DMS53 (cell line): ENCODE data around the gene GDPD5.
A peak's percentile ranks its signal among the peaks of the same experiment; 100 is the strongest.

Source experiments
- DNase-seq: peaks from one replicate; lab custom pipeline; 2025; lab: John Stamatoyannopoulos, UW

GDPD5 gene

DNA sequence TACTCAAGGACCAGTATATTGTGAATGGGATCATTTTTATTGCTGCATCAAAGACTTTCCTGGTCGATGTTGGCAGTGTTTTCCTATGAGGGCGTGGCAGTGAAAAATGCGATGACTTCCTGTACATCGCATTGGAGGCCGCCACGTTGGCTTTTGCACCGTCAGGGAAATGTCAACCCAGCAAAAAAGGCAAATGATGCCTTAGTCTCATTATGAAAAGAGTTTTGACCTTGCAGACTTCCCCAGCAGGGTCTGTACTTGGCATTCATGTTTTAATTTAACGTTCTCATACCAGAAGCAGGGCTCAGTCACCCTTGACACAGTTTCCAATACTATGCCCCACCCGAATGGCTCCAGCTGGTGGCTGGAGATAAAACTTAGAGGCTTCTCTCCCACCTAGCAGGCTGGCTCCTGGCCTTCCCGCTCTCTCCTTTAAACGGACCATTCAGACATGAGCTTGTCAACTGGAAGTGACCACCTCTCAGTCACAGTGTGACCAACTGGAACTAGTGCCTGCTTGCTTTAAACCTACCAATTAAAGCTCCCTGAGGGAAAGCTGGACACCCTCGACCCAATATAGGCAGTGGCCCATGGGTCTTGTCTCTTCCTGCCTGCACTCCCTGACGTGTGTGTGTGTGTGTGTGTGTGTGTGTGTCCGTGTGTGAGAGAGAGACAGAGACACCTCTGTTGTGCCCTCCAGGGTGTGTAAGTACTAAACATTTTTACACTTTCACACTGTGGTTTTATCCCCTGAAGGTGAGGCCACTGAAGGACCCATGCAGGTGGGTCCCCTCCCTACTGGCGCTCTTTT is 8.7 kb upstream of the GDPD5 start:
- DNase-seq = no peak

DNA sequence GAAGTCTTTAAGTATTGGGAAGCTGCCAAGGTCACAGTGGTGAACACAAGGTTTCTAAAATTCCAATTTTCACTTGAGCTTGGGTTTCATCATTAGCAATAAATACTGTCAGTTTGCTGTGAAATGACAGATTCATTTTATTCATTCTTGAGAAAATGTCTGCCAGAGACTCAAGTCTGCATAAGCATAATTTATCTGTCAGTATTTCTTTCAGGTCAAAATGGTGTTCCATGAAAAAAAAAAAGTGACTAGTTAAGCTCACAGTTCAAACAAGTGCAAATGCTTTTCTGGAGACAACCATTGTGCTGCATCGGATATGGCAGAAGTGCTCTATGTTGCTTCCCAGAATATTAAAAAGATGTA is 8.1 kb upstream of the GDPD5 start:
- DNase-seq = no peak

DNA sequence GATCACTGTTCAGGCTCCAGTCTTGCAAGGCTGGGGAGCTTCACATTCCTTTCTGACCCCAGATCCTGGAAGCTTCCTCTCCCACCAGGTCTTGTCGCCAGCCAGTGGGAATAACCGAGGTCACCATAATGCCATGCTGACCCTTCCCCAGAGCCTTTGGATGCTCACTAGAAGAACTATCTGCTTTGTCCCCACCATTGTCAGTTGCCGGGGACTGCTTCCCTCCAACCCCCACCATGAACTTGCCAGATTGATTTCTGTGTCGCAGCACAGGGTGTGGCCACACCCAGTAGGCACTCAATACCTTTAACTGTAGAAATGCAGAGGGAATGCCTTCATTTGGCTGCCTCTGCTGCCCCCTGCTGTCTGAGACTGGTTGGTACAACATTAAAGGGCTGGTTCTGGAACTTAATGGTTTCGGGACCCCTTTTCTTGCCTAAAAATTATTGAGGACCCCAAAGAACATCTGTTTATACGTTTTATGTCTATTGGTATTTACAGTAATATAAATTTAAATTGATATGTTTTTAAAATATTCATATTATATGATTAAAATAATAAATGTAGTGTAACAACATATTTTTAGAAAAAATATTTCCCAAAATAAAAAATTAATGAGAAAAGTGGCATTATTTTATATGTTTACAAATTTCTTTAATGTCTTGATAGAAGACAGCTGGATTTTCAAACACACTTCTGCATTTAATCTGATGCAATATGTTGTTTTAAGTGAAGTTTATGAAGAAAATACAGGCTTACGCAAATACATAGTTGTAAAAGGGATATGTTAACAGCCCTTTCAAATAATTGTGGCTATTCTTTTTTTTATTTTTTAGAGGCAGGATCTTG is 6.7 kb upstream of the GDPD5 start:
- DNase-seq = peak; percentile 91

DNA sequence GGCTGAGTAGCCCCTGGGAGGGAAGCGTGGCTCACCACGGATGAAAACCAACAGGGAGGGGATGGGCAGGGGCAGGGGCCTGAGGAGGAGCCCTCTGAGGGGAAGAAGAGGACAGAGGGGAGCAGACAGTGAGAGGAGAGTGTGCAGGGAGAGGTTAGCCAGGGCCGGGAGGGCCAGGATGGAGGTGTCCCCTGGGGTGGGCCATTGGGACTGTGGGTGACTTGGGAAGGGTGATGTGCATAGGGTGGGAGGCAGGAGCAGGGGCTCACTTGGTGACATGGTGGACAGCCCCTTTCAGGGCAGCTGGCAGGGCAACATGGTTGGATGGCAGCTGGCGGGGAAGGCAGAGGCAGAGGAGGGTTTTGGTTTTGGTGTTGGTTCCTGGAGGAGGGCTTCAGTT is 5.6 kb upstream of the GDPD5 start:
- DNase-seq = no peak

DNA sequence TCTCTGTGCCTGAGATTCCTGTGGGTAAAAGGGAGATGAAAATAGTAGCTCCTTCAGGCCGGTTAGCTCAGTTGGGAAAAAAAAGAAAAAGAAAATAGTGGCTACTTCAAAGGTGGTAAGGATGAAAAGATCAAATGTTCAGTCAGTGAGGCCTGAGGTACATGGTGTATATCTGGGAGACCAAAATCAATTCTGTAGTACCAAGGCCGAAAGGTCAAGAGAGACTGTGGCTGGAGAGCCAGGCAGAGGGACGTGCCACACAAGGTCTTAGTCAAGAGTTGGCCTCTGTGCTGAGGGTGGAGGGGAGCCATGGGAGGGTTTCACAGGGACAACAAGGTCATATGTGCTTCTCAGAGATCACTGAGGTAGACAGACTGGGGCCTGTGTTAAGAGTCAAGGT is 4.8 kb upstream of the GDPD5 start:
- no peak for DNase-seq

DNA sequence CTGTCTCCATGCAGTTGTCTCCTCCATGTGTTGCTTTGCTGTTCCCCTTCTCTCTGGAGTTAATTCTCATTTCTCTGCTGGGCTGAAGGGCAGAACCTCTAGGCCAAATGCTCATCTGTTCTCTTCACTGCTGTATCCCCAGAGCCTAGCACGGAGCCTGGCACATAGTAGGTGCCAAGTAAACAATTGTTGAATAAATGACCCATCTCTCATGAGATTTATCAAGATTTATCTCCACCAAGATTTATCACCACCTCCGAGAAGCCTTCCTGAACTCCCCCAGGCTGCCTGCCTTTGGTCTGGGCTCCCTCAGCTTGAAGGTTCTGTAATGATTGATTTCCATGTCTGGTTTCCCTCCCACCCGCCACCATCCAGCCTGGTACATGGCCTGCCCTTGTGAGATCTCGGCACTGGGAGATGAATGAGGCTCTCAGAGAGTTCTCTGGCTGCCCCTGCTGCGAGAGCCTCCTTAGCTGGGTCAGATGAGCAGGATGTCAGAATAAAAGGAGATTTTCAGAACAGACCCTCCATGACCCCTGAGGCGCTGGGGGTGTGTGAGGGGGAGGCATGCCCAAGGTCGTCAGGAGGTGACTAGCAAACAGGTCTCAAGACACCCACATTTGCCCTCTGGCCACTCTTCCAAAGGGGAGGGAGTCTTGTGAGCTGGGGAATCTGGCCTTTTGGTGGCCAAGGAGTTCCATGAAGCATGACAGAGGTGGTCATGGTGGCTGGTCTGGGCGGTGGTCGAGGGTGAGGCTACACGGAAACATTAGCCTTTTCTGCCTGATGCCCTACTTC is 2.4 kb upstream of the GDPD5 start:
- no peak for DNase-seq

DNA sequence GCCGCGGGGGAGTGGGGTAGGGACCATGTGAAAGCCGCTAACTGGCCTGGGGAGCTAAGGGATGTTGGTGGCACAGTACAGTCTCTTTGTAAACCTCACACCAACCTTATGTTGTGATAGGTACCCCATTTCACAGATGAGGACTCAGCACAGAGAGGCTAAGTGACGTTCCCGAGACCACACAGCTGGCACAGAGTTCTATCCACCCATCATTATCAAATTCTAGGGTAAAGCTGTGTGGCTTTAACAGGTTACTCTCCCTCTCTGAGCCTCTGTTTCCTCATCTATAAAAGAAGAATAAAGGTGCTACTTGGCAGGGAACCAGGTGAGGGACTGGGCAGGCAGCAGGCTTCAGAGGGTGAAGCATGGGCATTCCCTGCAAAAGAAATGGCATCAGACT is 1.4 kb upstream of the GDPD5 start:
- DNase-seq = no peak

DNA sequence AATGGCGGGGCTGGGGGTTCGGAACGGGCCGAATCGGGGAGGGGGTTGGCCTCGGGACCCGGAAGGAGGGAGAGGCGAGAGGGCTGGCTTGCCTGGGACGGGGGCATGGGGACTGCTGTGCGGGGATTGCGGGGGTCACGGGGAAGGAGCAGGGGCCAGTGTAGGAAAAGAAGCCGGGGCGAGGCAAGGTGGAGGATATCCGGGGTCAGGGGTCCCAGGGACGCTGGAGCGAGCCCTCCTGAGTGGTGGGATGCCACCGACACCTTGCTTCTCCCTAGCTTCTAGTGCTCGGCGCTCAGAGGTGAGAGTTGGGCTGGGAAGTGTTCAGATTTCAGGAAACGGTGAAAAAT is 426 bp upstream of the GDPD5 start:
- DNase-seq = peak; percentile 68

DNA sequence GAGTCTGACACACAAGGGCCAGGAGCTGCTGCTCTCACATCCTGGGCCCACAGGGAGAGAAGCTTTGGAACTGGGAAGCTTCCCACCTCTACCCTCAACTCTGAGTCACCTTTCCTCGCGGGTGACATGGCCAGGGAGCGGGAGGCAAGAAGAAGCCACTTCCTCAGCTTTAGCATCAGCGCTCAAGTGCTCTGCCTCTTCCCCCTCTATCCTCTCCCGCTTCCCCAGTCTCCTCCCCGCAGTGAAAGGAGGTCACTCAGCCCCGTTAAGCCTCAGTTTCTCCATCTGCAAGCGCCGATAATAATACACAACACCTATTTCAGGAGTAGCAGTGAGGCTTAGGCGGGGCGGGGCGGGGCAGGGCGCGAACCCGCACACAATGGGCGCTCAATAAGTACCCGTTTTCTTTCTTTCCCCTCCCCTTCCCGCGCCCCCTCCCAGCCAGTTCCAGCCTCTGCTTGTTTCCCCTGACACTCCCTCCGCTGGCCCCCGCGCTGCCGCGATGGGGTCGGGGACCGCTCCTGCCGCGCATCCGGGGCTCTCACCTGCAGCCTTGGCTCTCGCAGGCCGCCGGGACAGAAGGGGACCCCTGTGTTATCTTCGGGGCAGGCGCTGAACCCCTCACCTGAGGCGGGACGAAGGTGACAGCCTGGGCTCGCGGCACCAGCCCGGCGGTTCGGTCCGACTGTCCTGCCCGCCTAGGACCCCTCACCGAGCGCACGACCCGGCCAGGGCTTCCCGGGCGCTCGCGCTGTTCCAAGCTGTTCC is 892 bp downstream of the GDPD5 start:
- DNase-seq = peak; percentile 65

DNA sequence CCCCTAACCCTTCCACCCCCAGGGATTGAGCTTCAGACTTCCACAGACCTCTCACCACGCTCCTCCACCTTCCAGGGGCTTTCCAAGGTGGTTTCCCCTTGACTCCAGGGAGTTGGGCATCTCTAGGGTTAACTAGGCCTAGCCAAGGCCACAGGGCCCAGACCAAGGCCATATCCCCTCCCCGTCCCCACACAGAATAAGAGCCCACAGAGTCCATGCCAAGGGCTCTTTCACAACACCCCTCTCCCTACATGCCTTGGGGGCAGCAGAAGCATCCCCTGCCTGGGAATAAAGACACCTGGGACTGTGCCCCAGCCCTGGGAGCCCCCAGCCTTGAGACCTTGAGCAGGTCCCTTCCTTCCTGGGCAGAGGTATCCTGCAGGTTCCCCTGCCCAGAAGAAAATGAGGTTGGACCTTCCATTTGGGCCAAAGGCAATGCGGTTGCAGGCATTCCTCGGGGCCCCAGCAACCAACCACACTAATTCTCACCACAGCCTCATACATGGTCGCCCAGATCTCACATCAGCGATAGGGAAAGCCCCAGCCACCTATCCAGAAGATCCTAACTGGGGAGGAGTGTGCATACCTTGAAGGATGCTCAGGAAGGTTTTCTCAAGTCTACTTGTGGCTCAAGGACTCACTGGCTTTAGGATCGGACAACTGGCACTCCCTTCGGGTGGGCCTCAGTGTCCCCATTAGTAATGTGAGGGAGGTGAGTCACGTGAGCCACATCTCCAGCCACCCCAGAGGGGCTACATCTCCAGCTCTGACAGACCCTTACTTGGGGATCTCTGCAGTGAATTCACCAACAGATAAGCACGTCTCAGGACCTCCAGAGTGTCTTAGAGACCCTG is 1.7 kb downstream of the GDPD5 start:
- peak; percentile 37 for DNase-seq

DNA sequence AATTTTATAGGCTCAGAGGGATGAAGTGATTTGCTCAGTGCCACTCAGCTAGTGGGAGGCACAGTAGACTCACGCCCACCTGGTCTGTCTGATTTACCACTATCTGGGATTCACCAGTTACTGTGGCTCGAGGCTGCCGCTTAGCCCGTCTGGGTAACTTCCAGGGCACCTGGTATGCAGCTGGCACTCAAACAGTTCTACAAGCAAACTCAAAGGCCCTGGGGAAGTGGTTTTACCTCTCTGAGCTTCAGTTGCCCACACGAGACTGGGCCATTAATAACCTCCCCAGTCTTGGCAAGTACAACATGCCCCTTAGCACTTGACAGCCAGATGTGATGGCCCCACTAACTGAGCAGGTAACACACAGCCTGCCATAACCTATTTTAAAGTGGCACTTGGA is 2.6 kb downstream of the GDPD5 start:
- no peak for DNase-seq

DNA sequence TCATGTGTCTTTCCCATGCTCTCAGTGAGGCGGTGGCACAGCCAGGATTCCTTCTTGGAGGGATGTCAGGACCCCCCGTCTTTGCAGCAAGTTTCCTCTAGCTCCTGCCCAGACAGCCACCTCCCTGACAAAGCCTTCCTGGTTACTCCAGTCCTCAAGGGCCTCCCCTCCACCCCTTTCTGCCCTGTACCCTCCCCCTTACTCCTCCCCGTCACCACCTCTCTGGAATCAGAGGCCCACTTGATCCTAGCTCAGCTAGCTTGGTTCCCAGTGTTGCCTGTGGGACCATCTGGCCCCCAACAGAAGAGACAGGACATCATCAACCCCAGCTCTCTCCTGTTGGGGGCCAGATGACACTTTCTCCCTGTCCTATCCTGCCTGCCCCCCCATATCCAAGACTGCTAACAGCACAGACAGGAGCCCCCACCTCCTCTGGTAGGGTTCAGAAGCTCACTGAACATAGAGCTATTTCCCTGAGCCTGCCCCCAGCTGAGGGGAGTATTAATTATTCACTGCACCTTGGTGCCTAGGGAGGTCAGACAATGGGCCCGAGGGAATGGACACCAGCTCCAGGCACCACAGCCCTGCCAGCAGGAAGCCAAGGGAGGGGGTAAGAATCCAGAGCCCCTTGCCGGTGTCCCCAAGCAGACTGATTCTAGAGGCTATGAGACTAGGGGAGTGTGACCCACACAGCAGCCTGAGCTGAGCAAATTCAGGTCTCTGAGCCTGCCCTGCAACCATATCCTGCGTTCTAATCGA is 3.3 kb downstream of the GDPD5 start:
- no peak for DNase-seq

DNA sequence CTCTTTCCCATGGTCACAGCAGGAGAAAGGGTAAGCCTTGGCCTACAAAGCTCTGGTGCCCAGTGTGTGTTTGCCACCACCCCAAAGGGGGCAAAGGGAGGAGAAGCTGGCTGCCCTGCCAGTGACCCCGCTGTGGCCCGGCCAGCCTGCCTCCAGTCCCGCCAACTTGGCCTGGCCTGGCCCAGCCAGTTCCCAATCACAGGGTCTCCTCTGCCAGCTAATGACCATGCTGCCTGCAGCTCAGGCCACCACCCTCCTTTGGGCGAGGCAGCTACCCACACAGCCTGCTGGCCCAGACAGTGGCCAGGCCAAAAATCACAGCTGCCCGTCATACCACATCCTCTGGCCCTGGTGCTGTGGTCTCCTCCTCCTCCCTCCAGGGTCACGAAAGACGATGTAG is 5.1 kb downstream of the GDPD5 start:
- DNase-seq = no peak

DNA sequence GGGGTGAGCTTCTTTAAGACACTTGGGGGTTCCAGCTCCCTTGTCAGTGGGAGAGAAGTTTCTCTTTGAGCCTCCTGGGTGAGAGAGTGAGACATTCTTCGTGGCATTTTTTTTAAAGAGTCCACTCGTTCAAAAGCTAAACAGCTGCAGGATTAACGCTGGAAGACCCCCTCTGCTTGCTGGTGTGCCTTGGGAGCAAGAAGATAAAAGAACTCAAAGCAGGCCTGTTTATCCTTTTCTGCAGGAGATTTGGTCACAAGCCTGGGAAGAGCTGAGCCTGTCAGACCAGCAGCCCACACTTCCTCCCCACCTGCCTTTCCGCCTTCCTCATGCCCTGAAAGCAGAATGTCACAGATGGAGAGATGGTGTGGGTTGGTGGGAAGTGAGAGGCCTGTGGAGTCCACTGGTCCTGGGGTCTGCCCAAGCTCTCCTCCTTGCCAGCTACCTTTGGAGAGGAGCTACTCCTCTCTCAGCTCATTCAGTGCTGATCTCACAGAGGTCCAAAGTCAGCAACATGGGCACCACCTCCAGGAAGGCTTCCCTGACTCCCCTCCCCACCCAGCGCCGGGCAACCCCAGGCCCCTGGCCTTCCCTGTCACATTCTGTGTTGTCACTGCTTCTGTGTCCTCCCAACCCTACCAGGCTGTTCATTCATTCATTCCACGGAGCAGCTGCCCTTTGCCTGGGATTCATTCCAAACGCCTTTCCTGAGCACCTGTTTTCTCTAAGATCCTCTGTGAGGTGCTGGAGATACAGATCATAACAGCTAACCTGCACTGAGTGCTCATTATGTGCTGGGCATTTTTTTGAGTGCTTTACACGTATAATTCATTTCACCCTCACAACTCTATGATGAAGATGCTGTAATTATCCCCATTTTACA is 6.7 kb downstream of the GDPD5 start:
- DNase-seq = no peak

DNA sequence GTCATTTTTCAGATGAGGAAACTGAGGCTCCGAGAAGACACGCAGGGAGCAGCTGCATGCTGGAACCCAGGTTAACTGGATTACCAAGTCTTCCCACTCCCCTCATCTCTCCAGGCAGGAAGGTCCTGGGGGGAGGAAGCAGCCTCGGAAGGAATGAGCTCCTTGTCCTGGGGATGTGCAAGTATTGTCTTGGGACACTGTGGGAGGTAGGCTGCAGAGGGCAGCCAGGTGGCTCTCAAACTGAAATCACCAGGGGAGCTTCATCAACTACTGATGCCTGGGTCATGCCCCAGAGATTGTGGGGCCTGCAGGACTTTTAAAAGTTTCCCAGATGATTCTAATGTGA is 7.6 kb downstream of the GDPD5 start:
- DNase-seq = no peak

DNA sequence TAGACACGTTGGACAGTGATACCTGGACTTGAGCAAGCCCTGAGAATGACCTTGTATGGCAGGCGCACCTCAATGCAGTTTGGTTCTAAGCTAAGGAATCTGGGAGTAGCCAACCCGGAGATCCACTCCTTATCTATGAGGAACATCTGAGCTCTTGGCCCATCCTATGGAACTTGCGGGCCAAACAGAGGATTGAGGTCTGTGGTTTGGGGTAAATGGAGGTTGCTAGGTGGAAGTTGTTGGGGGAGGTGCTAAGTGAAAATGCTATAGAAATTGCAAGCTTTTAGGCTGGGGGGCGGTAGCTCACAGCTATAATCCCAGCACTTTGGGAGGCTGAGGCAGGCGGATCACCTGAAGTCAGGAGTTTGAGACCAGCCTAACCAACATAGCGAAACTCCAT is 8.9 kb downstream of the GDPD5 start:
- no peak for DNase-seq

DNA sequence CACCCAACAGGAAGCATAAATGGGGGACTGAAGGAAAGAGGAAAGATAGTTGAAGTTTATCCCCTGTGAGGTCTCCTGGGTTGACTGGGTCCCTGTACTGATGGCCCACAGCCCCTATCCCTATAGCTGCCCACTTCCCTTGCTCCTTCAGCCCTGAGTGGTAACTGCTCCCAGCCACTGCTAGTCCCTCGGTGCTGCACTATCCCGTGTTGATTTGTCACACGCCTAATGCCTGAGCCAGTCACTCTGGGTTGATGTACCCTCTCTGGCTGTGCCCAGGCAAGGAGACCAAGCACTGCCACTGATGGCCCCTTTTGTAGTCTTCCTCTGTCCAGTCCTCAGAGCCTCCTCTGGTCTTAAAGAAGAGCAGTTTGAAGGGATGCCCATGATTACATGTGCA is 9.6 kb downstream of the GDPD5 start:
- DNase-seq = no peak

DNA sequence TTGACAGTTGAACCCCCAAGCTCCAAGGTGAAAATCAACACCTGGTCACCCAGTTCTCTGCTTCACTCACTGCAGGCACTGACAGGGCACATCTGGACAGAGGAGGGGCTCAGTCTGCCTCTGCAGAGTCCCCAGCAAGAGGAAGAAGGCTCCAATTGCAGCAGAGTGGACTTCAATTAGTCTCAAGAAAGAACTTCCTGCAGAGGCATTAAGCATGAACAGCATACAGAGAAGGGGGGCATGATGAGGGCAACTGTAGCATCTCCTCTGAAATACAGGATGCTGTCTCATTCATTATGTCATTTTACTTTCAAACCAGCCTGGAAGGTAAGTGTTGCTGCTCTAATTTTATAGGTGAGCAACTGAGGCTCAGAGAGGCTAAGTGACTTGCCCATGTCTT is 11.1 kb downstream of the GDPD5 start:
- no peak for DNase-seq

DNA sequence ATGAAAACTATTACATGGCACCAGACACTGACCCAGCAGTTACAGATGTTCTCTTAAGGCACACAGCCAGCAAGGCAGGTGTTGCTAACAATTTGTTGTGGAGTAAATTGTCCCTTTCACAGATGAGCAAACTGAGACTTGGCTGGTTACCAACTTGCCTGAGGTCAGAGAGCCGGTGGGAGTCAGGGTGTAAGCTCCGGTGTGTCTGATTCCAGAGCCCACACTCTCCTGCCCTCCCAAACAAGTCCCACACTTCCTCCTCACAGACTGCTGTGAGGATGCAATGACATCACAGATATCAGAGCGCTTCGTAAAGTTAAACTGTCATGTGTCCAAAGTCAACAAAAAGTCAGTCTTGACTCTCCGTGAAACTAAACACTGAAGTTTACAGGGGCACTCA is 12.5 kb downstream of the GDPD5 start:
- peak; percentile 58 for DNase-seq

DNA sequence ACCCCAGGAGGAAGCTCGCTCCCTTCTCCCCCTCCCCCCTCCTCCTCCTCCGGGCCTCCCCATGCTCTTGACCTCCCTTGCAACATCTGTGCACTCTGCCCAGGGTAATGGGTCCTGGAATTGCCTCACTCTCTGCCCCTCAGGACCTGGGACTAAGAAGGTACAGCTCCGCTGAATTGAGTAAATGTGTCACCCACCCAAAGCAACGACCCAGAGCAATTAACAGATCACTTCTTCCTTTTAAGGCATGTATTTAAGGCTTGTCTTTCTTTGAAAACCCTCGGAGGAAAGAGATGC is 15.1 kb downstream of the GDPD5 start:
- DNase-seq = no peak
